HG03442 (cell line): ENCODE results near the gene LEFTY2.
"Not testable (repeated sequence)": the region's sequence is repeated elsewhere in the genome, so short reads cannot be mapped to it uniquely, and the experiment has no call there.

Experiments used
- ATAC-seq: cut with Tn5 transposase; IDR thresholded peaks from one replicate; pipeline ENCODE4 v1.9.1; 2021; ENCODE audit warnings: mild to moderate bottlenecking, moderate library complexity; ENCODE audit not compliant: unreplicated experiment

LEFTY2 gene

GRCh38 chr1:225931270-225932136 is 9.5 kb downstream of the LEFTY2 start:
- no peak for ATAC-seq

- no peak for ATAC-seq
These were observed 10.5 kb downstream of the LEFTY2 start for GRCh38 chr1:225930566-225930965.

- ATAC-seq, result not testable (repeated sequence)
These were observed 11.6 kb downstream of the LEFTY2 start for GRCh38 chr1:225929462-225929861.

- no peak for ATAC-seq
These were observed 12.5 kb downstream of the LEFTY2 start for GRCh38 chr1:225928186-225929175.

GRCh38 chr1:225926551-225927113 is 14.4 kb downstream of the LEFTY2 start:
- ATAC-seq, result no peak

GRCh38 chr1:225923692-225924555 is 17.1 kb downstream of the LEFTY2 start, which contains the start of gene PYCR2:
TSS of gene PYCR2 (minus strand) at chr1:225924250. CDS start at chr1:225924110, 140 bp downstream.
- peak; percentile 95 for ATAC-seq

- ATAC-seq, result no peak
These were observed 17.7 kb downstream of the LEFTY2 start for GRCh38 chr1:225923381-225923691.

- ATAC-seq, result no peak
These were observed 19.0 kb downstream of the LEFTY2 start for GRCh38 chr1:225921734-225922709.

- no peak for ATAC-seq
These were observed 21.1 kb downstream of the LEFTY2 start for GRCh38 chr1:225919906-225920305.

GRCh38 chr1:225918280-225918679 is 22.7 kb downstream of the LEFTY2 start:
- no peak for ATAC-seq

GRCh38 chr1:225917536-225917935 is 23.5 kb downstream of the LEFTY2 start:
- no peak for ATAC-seq

- ATAC-seq, result no peak
These were observed 23.9 kb downstream of the LEFTY2 start for GRCh38 chr1:225917101-225917500.

GRCh38 chr1:225915538-225915991 is 25.5 kb downstream of the LEFTY2 start:
- no peak for ATAC-seq

- ATAC-seq, result no peak
These were observed 26.1 kb downstream of the LEFTY2 start for GRCh38 chr1:225914947-225915346.

- ATAC-seq, result no peak
These were observed 26.6 kb downstream of the LEFTY2 start for GRCh38 chr1:225914391-225914790.

GRCh38 chr1:225911191-225912130 is 29.6 kb downstream of the LEFTY2 start:
- ATAC-seq, result peak; percentile 83

- no peak for ATAC-seq
These were observed 31.5 kb downstream of the LEFTY2 start for GRCh38 chr1:225909477-225909876.

- ATAC-seq, result no peak
These were observed 32.2 kb downstream of the LEFTY2 start for GRCh38 chr1:225908773-225909172.
